ENCODE measurements around the gene CBL. TPM values are rescaled to one million over a fixed set of nuclear protein-coding genes. Genes with fewer than 3 reads are reported as not detected.
A peak's percentile ranks its signal among the peaks of the same experiment; 100 is the strongest.

Gene CBL
- total and polyA plus RNA-seq, 2 donors = 8.0 to 15.5 TPM

DNA sequence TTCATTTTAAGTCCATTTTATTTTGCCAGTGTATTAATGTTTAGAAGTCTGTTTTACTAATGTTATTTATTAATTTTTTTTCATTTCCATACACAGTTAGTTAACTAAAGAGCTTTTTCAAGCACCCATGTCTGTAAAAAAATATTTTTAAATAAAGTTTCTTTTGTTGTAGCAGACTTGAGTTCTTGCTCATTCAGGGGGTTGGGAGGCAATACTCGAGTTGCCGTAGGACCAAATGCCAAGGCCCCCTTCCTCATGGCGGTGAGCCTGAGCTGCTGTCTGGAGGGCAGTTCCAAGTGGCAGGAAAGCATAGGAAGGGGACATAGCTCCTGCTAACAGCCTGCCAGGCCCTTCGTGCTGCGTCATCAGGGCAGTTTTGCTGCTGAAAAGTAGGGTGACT is 101.8 kb downstream of the CBL start:
- H3K27ac ChIP-seq (ENCODE audit: low read depth) = no peak overlapping the region
- 62% methylated on average over 5 of the region's 5 CpGs for WGBS
- no peak for DNase-seq (ENCODE audit: extremely low spot score)
- no peaks in the 10 kb centered on the region for H3K36me3 ChIP-seq (ENCODE audit: insufficient read depth)
- no peaks in the 10 kb centered on the region for H3K4me1 ChIP-seq (ENCODE audit: insufficient read depth)
- no peak overlapping the region for H3K4me3 ChIP-seq (ENCODE audit: low read depth, low read length)

DNA sequence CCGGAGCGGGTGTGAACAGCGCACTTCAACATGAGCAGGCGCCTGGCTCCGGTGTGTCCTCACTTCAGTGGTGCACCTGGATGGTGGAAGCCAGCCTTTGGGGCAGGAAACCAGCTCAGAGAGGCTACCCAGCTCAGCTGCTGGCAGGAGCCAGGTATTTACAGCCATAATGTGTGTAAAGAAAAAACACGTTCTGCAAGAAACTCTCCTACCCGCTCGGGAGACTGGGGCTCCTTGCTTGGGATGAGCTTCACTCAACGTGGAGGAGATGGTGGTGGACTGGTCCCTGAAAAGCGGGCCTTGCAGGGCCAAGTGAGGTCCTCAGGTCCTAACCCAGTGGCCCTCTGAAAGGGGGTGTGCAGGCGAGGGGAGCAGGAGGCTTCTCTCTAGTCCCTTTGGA is 103.3 kb downstream of the CBL start:
- whole genome bisulfite sequencing = 87% methylated on average over 11 of the region's 11 CpGs
- Histone ChIP-seq H3K4me3 (ENCODE audit: low read depth, low read length) (no peak overlapping the region), H3K4me1 (ENCODE audit: insufficient read depth) (no peaks in the 10 kb centered on the region), H3K36me3 (ENCODE audit: insufficient read depth) (no peaks in the 10 kb centered on the region), H3K27ac (ENCODE audit: low read depth) (no peak overlapping the region)
- DNase-seq (ENCODE audit: extremely low spot score) = no peak

DNA sequence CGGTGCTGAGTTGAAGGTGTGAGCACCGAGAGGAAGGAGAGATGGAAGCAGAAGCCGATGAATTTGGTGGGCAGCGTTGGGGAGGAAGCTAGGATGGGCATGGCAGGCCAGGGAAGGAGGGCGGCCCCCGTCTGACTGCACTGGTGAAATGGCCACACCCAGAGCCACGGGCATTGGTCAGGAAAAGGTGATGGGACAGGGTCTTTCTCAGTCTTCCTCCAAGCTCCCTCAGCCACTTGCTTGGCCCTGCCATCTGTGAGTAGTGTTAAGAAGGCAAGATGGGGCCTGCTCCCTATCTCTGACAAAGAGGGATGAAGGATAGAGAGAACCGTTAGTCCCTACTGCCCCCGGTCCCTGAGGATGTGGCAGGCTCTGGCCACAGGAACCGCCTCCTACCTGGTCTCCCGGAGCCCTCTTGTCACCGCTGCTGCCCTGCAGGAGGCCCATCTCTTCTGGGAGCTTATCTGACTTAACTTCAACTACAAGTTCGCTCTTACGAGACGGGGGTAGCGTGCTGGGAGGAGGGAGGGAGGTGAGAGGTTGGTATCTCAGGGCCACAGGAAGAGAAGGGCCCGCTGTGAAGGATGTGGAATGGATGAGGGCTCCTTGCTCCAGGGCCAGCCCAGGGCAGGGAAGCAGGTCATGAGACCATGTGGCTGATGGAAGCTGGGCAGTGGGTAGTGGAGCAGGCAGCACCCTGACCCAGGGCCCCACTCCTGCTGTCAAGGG is 104.0 kb downstream of the CBL start:
- H3K4me3 ChIP-seq (ENCODE audit: low read depth, low read length) = no peak overlapping the region
- no peak overlapping the region for H3K27ac ChIP-seq (ENCODE audit: low read depth)
- 75% methylated on average over 17 of the region's 17 CpGs for WGBS
- DNase-seq (ENCODE audit: extremely low spot score) = no peak
- no peaks in the 10 kb centered on the region for H3K4me1 ChIP-seq (ENCODE audit: insufficient read depth)
- H3K36me3 ChIP-seq (ENCODE audit: insufficient read depth) = no peaks in the 10 kb centered on the region

DNA sequence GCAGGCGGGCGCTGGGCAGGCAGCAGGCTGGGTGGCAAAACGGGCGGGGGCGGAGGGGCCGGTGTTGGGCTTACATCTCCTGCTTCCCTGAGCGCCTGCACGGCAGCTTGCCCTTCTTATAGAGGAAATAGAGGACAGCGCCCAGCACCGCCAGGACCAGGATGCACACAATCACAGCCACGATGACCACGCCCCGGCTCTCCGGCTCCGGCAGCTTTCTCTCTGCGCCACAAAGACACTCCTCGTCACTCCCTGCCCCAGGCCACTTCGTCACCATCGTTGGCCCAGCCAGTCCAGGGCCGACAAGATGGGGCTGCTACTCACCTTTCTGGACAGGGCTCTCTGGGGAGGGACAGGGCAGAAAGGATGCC is 104.5 kb downstream of the CBL start:
- DNase-seq (ENCODE audit: extremely low spot score) = no peak
- no peak overlapping the region for H3K27ac ChIP-seq (ENCODE audit: low read depth)
- 81% methylated on average over 20 of the region's 20 CpGs for WGBS
- H3K36me3 ChIP-seq (ENCODE audit: insufficient read depth) = no peaks in the 10 kb centered on the region
- no peaks in the 10 kb centered on the region for H3K4me1 ChIP-seq (ENCODE audit: insufficient read depth)
- no peak overlapping the region for H3K4me3 ChIP-seq (ENCODE audit: low read depth, low read length)

DNA sequence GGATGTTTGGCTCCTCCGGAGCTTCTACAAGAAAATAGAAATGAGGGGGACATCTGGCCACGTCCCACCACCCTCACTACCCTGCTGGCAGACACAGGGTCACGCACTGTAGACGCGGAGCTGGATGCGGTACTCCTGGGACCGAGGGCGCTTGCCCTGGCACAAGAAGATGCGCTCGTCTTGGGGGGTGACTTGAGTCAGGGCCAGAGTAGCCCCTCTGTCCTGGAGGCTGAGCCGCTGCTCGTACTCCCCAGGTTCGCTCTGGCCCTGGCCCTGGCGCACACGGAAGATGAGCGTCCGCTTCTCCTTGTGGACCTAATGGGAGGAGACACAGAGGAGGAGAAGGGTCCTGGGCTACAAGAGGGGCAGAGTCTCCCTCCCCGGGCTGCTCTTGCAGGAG is 108.6 kb downstream of the CBL start:
- Histone ChIP-seq H3K27ac (ENCODE audit: low read depth) (no peak overlapping the region), H3K4me1 (ENCODE audit: insufficient read depth) (no peaks in the 10 kb centered on the region), H3K4me3 (ENCODE audit: low read depth, low read length) (peak overlapping the region; percentile 69), H3K36me3 (ENCODE audit: insufficient read depth) (no peaks in the 10 kb centered on the region)
- DNase-seq (ENCODE audit: extremely low spot score) = no peak
- WGBS = 66% methylated on average over 18 of the region's 18 CpGs

DNA sequence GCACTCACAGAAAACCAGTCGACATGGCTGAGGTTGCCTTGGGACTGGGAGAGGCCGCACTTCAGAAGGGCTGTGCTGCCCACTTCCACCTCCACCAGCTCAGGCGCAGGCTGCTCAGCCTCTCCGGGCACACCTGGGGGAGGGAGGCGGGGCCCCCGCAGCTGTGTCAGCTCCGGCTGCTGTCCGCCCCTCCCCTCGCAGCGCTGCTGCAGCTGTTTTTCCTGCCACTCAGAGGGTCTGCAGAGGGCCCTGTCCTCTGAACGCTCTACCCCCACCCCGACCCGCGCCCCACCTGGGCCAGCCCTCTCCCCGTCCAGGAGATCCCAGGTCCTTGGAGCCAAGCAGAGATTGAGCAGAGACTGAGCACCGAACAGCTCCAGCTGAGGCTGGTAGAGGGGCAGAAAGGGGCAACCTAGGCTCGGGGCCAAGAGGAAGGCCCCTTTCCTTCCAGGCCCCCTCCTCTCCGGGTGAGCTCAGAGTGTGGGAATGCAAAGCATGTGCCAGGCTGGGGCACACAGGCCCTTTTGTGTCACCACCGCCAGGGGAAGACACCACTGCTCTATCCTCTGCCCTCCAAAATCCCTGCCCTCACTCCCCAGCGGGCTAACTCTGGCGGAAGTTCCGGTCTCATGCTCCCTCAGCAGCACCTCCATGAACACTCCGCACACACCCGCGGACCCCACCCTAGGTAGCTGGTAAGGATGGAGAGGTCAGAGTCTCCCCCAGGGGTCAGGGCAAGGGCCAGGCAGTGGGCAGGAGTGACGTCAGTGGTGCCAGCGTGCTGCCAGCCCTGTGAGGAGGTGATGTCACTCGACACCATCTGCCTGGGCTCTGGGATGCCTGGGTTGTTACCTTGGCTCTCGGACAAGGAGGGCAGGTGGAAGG is 109.2 kb downstream of the CBL start:
- 6% methylated on average over 29 of the region's 29 CpGs for WGBS
- Histone ChIP-seq H3K4me3 (ENCODE audit: low read depth, low read length) (peak overlapping the region; percentile 69), H3K36me3 (ENCODE audit: insufficient read depth) (no peaks in the 10 kb centered on the region), H3K27ac (ENCODE audit: low read depth) (peak overlapping the region; percentile 12), H3K4me1 (ENCODE audit: insufficient read depth) (no peaks in the 10 kb centered on the region)
- DNase-seq (ENCODE audit: extremely low spot score) = no peak

DNA sequence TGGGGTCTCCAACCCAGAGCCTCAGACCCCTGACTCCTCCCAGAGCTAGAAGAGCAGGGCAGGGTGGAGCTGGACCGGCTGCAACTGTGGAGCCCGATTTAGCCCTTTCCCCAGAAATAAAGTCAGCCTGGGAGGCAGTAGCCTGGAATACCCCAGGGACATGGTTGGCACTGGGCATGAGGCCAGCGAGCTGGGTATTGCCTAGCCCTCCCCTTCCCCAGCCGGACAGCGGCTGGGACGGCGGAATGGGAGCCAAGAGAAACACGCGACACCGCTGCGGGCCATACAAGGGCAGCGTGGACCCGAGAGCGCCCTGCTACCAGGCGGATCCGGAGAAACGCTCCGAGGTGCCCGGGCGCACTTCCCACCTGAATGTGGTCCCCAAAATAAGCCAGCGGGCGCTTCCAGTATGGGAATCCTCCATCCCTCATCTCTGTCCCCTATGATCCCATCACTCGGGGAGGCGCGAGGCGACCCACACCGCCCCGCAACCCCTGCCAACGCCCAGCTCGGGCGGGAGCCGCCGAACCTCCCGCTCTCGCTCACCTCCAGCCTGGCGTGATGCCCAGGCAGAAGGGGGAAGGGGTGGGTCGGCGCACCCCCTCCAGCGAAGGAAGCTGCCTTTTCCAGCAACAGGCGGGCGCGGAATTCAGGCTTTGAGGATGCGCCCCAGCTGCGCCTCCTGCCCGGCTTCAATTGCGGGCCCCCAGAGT is 110.0 kb downstream of the CBL start:
- DNase-seq (ENCODE audit: extremely low spot score) = no peak
- peak overlapping the region; percentile 69 for H3K4me3 ChIP-seq (ENCODE audit: low read depth, low read length)
- WGBS = under 1% methylated on average over 46 of the region's 46 CpGs
- no peaks in the 10 kb centered on the region for H3K4me1 ChIP-seq (ENCODE audit: insufficient read depth)
- no peak overlapping the region for H3K27ac ChIP-seq (ENCODE audit: low read depth)
- no peaks in the 10 kb centered on the region for H3K36me3 ChIP-seq (ENCODE audit: insufficient read depth)

DNA sequence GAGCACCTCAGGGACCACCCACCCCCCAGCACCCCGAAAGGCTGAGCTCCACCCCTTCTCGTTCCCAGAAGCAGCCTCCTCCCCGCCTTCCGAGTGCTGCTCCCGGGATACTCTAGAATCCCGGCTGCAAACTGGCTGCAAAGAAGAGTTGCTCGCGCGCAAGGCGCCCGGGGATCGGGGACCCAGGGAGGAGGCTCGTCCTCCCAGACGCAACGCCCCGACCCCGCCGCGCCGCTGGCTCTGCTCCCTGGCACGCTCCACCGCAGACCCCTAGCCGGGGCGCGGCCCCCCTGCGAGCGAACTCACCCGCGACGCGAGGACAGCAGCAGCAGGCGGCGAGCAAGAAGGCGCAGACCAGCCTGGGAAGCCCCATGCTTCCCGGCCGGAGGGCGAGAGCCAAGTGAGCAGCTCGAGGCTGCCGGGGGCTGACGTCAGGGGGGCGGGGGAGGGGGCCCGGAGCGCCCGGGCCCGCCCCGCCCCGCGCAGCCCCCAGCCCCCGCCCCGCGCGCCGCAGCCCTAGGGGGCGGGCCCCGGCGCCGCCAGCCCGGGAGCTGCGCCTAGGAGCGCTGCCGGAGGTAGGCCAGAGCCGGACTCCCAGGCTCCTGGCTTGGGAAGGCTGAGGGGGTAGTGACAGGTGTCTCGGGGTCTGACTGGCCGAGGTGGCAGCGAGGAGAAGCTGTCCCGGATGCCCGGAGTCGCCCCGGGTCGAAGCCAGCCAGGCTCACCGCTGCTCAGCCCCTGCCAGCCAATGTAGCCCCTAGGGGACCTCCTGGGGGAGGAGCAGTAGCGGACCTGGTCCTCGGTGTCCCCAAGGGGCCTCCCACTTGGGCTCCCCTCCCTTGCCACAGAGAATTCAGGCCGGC is 110.8 kb downstream of the CBL start, which contains the start of gene MCAM:
MCAM (minus strand) TSS at position 402 of the 863 bp plus-strand sequence; CDS start at position 373, 29 bp downstream.
- Histone ChIP-seq H3K36me3 (ENCODE audit: insufficient read depth) (no peaks in the 10 kb centered on the region), H3K4me3 (ENCODE audit: low read depth, low read length) (peak within 1 kb of the TSS; percentile 69), H3K27ac (ENCODE audit: low read depth) (peak within 1 kb of the TSS; percentile 75), H3K4me1 (ENCODE audit: insufficient read depth) (no peaks in the 10 kb centered on the region)
- 1% methylated on average over 74 of the region's 74 CpGs for WGBS
- no peak for DNase-seq (ENCODE audit: extremely low spot score)

DNA sequence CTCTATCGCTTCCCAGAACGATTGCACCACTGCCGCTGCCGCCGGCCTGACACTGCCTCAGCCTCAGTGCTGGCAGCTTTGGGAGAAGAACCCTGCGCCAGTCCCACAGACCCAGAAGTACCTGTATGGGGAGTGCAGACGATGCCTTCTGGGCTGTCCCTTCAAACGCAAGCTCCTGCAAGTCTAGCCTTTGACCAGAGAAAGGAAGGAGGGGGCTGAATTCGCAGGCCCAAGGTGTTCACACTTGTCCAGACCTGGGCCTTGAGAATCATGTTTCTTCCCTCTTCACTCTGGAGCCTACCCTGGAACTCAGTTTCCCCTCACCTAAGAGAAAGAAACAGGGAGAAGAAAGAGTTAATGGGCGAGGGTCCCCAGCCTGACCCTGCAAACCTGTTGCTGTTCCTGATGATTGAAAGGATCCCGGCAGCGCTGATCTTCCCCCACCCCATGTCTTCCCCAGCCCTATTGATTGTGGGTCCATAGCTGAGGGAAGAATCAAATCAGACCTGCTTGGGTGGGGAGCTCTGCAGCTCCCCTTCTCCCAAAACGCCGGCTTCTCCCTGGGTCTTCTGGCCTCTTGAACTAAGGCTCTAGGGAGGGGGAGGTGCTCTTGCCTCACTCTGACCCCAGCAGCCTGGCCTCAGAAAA is 111.6 kb downstream of the CBL start:
- peak overlapping the region; percentile 69 for H3K4me3 ChIP-seq (ENCODE audit: low read depth, low read length)
- 40% methylated on average over 14 of the region's 14 CpGs for WGBS
- DNase-seq (ENCODE audit: extremely low spot score) = no peak
- no peaks in the 10 kb centered on the region for H3K4me1 ChIP-seq (ENCODE audit: insufficient read depth)
- no peaks in the 10 kb centered on the region for H3K36me3 ChIP-seq (ENCODE audit: insufficient read depth)
- H3K27ac ChIP-seq (ENCODE audit: low read depth) = no peak overlapping the region

DNA sequence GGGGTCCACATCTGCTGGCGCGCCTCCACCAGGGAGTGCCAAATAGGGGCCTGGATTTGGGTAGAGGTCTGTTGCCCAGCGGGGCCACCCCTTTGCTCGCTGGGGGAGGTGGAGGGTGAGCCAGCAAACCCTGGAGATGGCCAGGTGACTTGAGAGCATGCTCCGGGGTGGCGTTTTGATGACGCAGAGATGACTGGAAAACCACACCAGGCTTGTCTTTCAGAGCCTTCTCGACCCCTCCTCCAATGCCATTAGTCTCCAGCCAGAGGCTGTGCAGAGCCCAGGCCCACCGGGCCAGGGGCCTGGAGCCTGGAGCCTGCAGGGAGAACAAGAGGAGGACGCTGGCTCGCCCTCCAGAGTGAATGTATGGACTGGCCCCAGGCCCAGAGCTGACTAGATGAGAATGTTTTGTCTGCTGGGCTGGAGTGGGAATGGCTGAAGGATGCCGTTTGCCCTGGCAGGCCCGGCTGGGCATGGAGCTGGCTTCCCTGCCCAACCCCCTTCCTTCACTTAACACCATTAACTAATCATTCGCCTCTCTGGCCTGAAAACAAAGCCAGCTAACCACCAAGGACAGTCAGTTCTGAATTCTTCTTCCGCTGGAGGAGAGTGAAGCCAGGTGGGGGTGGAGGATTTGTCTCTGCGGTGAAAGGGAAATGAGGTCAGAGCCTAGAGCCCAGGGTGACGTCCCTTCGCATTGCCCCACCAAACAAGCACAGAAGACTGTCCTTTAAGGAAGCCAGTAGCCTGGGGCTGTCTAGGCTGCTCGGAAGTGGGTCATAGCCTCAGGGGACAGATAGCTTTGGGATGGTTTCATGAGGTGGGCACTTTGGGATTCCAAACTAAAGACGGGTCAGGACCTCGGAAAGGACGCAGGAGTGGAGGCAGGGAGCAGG is 112.3 kb downstream of the CBL start:
- Histone ChIP-seq H3K4me3 (ENCODE audit: low read depth, low read length) (no peak overlapping the region), H3K4me1 (ENCODE audit: insufficient read depth) (no peaks in the 10 kb centered on the region), H3K27ac (ENCODE audit: low read depth) (peak overlapping the region; percentile 41), H3K36me3 (ENCODE audit: insufficient read depth) (no peaks in the 10 kb centered on the region)
- no peak for DNase-seq (ENCODE audit: extremely low spot score)
- 46% methylated on average over 22 of the region's 22 CpGs for WGBS

DNA sequence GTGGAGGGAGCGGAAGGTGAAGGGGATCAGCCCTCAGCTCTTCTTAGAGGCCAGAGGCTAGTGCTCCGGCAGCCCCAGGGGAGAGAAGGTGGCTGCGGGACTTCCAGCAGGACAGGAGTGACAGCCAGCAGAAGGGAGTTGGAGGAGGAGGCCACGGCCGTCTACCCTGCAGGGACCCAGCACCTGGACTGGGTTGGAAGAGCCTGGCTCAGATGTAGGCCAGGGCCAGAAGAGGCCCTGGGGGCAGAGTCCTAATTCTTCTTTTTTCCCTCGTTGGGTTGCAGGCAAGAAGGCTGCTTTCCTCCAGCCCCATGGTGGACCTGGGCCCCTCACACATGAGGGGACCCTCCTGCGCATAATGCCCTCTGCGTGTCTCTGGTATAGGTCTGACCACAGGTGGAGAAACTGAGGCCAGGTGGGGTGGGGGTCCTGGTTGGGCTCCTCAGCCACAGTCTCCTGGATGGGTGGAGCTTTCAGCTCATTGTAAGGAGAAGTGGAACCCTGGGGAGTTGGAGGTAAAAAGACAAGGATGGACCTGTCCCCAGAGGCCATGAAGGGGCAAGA is 113.1 kb downstream of the CBL start:
- no peaks in the 10 kb centered on the region for H3K36me3 ChIP-seq (ENCODE audit: insufficient read depth)
- H3K4me1 ChIP-seq (ENCODE audit: insufficient read depth) = no peaks in the 10 kb centered on the region
- no peak for DNase-seq (ENCODE audit: extremely low spot score)
- WGBS = 70% methylated on average over 8 of the region's 8 CpGs
- peak overlapping the region; percentile 41 for H3K27ac ChIP-seq (ENCODE audit: low read depth)
- no peak overlapping the region for H3K4me3 ChIP-seq (ENCODE audit: low read depth, low read length)

Measured in urinary bladder (tissue), 4 donors.